Stimulated activated CD4-positive, alpha-beta T cell treated with anti-CD3 and anti-CD28 coated beads, Interleukin-12 subunit alpha, Interleukin-12 subunit beta, amount 100 ng/mL, for 24 hours (primary cell): ENCODE results near the gene CGB1.
"Not testable (repeated sequence)": the region's sequence is repeated elsewhere in the genome, so short reads cannot be mapped to it uniquely, and the experiment has no call there.

Source experiments
- DNase-seq, 2 experiments: peaks; one replicate each; pipeline ENCODE4 v3.0.0-alpha.2; 2020; ENCODE audit warnings: low read depth in 2 of 2

The CGB1 gene

GRCh38 chr19:49022116-49022515, 14.6 kb downstream of the CGB1 start:
- no peak for DNase-seq

- no peak for DNase-seq
These were observed 15.5 kb downstream of the CGB1 start for GRCh38 chr19:49020931-49021895.

GRCh38 chr19:49020342-49020741, 16.4 kb downstream of the CGB1 start:
- no peak for DNase-seq

- peak in 1 of 2 experiments; percentile 63 for DNase-seq
These were observed 17.3 kb downstream of the CGB1 start for GRCh38 chr19:49019242-49019932.

- not testable (repeated sequence) for DNase-seq
These were observed 18.1 kb downstream of the CGB1 start for GRCh38 chr19:49018388-49019241.

- peak in 1 of 2 experiments; percentile 47 for DNase-seq
These were observed 18.9 kb downstream of the CGB1 start for GRCh38 chr19:49017666-49018351.

GRCh38 chr19:49017041-49017665, 19.5 kb downstream of the CGB1 start, which contains the start of gene LHB:
Gene LHB, minus strand, starts transcription at chr19:49017091. Its CDS starts 10 bp downstream, at chr19:49017081.
- DNase-seq: no peak

GRCh38 chr19:49016067-49016839, 20.4 kb downstream of the CGB1 start:
- no peak for DNase-seq

- no peak for DNase-seq
These were observed 21.8 kb downstream of the CGB1 start for GRCh38 chr19:49014870-49015255.

GRCh38 chr19:49014123-49014869, 22.4 kb downstream of the CGB1 start:
- DNase-seq: no peak

- no peak for DNase-seq
These were observed 25.5 kb downstream of the CGB1 start for GRCh38 chr19:49011194-49011593.

- no peak for DNase-seq
These were observed 26.2 kb downstream of the CGB1 start for GRCh38 chr19:49010453-49010852.

GRCh38 chr19:49009828-49010227, 26.9 kb downstream of the CGB1 start:
- no peak for DNase-seq

GRCh38 chr19:49006905-49007304, 29.8 kb downstream of the CGB1 start:
- no peak for DNase-seq

GRCh38 chr19:49004964-49005614, 31.6 kb downstream of the CGB1 start:
- DNase-seq: no peak

GRCh38 chr19:49004133-49004532, 32.6 kb downstream of the CGB1 start:
- no peak for DNase-seq

GRCh38 chr19:48999481-49000325, 37.0 kb downstream of the CGB1 start:
- peak in 1 of 2 experiments; percentile 61 for DNase-seq

- peak in 1 of 2 experiments; percentile 48 for DNase-seq
These were observed 38.7 kb downstream of the CGB1 start for GRCh38 chr19:48997972-48998371.
